WTC11 (cell line): ENCODE measurements around the gene OTUD7B. TPM values are rescaled to one million over a fixed set of nuclear protein-coding genes. Genes with fewer than 3 reads are reported as not detected.
A peak's percentile ranks its signal among the peaks of the same experiment; 100 is the strongest.
"Not testable (repeated sequence)": the region's sequence is repeated elsewhere in the genome, so short reads cannot be mapped to it uniquely, and the experiment has no call there.

Source experiments
- ATAC-seq: fragments of 200-7000 bp; cut with Tn5 transposase; 2 replicates; pipeline ENCODE4 v1.10.0; 2021; ENCODE audit warnings: mild to moderate bottlenecking, moderate library complexity
- CTCF ChIA-PET: fragments of 300-600 bp; sonication (Branson Sonifier 250); formaldehyde crosslinking; loops from one replicate; lab custom pipeline; 2021; ENCODE audit warnings: antibody characterized with exemption; lab: Charles Lee
- POLR2A ChIA-PET: fragments of 350-600 bp; sonication (Branson Sonifier 250); formaldehyde crosslinking; loops from one replicate; lab custom pipeline; 2021; ENCODE audit warnings: antibody characterized with exemption; lab: Charles Lee
- DNase-seq: peaks from one replicate; pipeline ENCODE4 v3.0.0; 2021; ENCODE audit warnings: low spot score
- H3K27ac Mint-ChIP-seq: 2 replicates; pipeline ENCODE4 v1.8.0; 2021; ENCODE audit warnings: mixed read lengths
- H3K27me3 Mint-ChIP-seq: 2 replicates; pipeline ENCODE4 v1.8.0; 2021; ENCODE audit warnings: low read depth, mild to moderate bottlenecking, moderate library complexity, mixed read lengths
- H3K36me3 Mint-ChIP-seq: 2 replicates; pipeline ENCODE4 v1.8.0; 2021; ENCODE audit warnings: mixed read lengths
- H3K4me1 Mint-ChIP-seq: 2 replicates; pipeline ENCODE4 v1.8.0; 2022; ENCODE audit warnings: mixed read lengths
- H3K4me3 Mint-ChIP-seq: 2 replicates; pipeline ENCODE4 v1.8.0; 2021; ENCODE audit warnings: mild to moderate bottlenecking, moderate library complexity, mixed read lengths
- H3K9me3 Mint-ChIP-seq: 2 replicates; pipeline ENCODE4 v1.8.0; 2021; ENCODE audit warnings: mixed read lengths
- ATF1 ChIP-seq: sonication (generic); formaldehyde crosslinking; IDR thresholded peaks from 2 replicates; pipeline ENCODE4 v1.8.1; 2023; ENCODE audit warnings: mild to moderate bottlenecking, moderate library complexity, missing genetic modification reagents
- E2F1 ChIP-seq: sonication (generic); formaldehyde crosslinking; IDR thresholded peaks from 2 replicates; pipeline ENCODE4 v1.8.0; 2022; ENCODE audit warnings: mild to moderate bottlenecking, missing genetic modification reagents
- E2F5 ChIP-seq: sonication (generic); formaldehyde crosslinking; IDR thresholded peaks from 2 replicates; pipeline ENCODE4 v1.8.1; 2022; ENCODE audit warnings: mild to moderate bottlenecking, moderate library complexity, missing genetic modification reagents
- ESRRA ChIP-seq: sonication (generic); formaldehyde crosslinking; IDR thresholded peaks from 2 replicates; pipeline ENCODE4 v1.8.1; 2022; ENCODE audit warnings: mild to moderate bottlenecking, missing genetic modification reagents, borderline replicate concordance
- FOXJ3 ChIP-seq: sonication (generic); formaldehyde crosslinking; IDR thresholded peaks from 2 replicates; pipeline ENCODE4 v1.9.0; 2021; ENCODE audit warnings: missing genetic modification reagents, mild to moderate bottlenecking, borderline replicate concordance
- HMGXB4 ChIP-seq: sonication (generic); formaldehyde crosslinking; IDR thresholded peaks from 2 replicates; pipeline ENCODE4 v1.8.1; 2023; ENCODE audit warnings: mild to moderate bottlenecking, moderate library complexity, missing genetic modification reagents
- JAZF1 ChIP-seq: fragments of 250-450 bp; sonication (Bioruptor Pico); IDR thresholded peaks from 2 replicates; pipeline ENCODE4 v1.9.0; 2021; ENCODE audit warnings: moderate library complexity, mild to moderate bottlenecking, inconsistent platforms
- MAX ChIP-seq: sonication (generic); formaldehyde crosslinking; IDR thresholded peaks from 2 replicates; pipeline ENCODE4 v1.8.0; 2022; ENCODE audit warnings: mild to moderate bottlenecking, missing genetic modification reagents
- NR2C2 ChIP-seq: sonication (generic); formaldehyde crosslinking; IDR thresholded peaks from 2 replicates; pipeline ENCODE4 v1.8.0; 2022; ENCODE audit warnings: mild to moderate bottlenecking, missing genetic modification reagents
- OVOL2 ChIP-seq: fragments of 250-450 bp; sonication (Bioruptor Pico); IDR thresholded peaks from 2 replicates; pipeline ENCODE4 v1.9.0; 2021; ENCODE audit warnings: mild to moderate bottlenecking, borderline replicate concordance
- TCF7 ChIP-seq: sonication (generic); formaldehyde crosslinking; IDR thresholded peaks from 2 replicates; pipeline ENCODE4 v1.8.0; 2022; ENCODE audit warnings: mild to moderate bottlenecking, low read depth, missing genetic modification reagents, moderate library complexity
- TEAD1 ChIP-seq: sonication (generic); formaldehyde crosslinking; IDR thresholded peaks from 2 replicates; pipeline ENCODE4 v1.8.0; 2022; ENCODE audit warnings: mild to moderate bottlenecking, missing genetic modification reagents
- ZNF219 ChIP-seq: sonication (generic); formaldehyde crosslinking; IDR thresholded peaks from 2 replicates; pipeline ENCODE4 v1.8.0; 2023; ENCODE audit warnings: missing genetic modification reagents, mild to moderate bottlenecking, borderline replicate concordance
- ZNF263 ChIP-seq: sonication (generic); formaldehyde crosslinking; IDR thresholded peaks from 2 replicates; pipeline ENCODE4 v1.8.1; 2022; ENCODE audit warnings: low read depth, mild to moderate bottlenecking, moderate library complexity, missing genetic modification reagents
- ZNF317 ChIP-seq: sonication (generic); formaldehyde crosslinking; IDR thresholded peaks from 2 replicates; pipeline ENCODE4 v1.8.1; 2023; ENCODE audit warnings: low read depth, mild to moderate bottlenecking, moderate library complexity, missing genetic modification reagents, borderline replicate concordance
- ZNF396 ChIP-seq: fragments of 250-450 bp; sonication (Bioruptor Pico); IDR thresholded peaks from 2 replicates; pipeline ENCODE4 v1.8.0; 2021; ENCODE audit warnings: mild to moderate bottlenecking, moderate library complexity, borderline replicate concordance
- total RNA-seq: library from RNA; stranded (reverse); gene quantifications from 3 replicates; pipeline ENCODE4 v1.2.3, GENCODE V29; 2021
- TF ChIP-seq, protein P1 (sequence below): sonication (generic); formaldehyde crosslinking; conservative IDR thresholded peaks from 2 replicates; pipeline ENCODE4 v1.8.1; 2023; ENCODE audit warnings: mild to moderate bottlenecking, low read depth, missing genetic modification reagents, moderate library complexity
- TF ChIP-seq, protein P2 (sequence below): fragments of 250-450 bp; sonication (Bioruptor Pico); IDR thresholded peaks from 2 replicates; pipeline ENCODE4 v1.9.0; 2021; ENCODE audit warnings: mild to moderate bottlenecking
- TF ChIP-seq, protein P3 (sequence below): sonication (generic); formaldehyde crosslinking; IDR thresholded peaks from 2 replicates; pipeline ENCODE4 v1.8.1; 2023; ENCODE audit warnings: mild to moderate bottlenecking, missing genetic modification reagents, borderline replicate concordance

Gene OTUD7B
- total RNA-seq, 1 experiment from 2014 or later: 21.0 TPM

DNA sequence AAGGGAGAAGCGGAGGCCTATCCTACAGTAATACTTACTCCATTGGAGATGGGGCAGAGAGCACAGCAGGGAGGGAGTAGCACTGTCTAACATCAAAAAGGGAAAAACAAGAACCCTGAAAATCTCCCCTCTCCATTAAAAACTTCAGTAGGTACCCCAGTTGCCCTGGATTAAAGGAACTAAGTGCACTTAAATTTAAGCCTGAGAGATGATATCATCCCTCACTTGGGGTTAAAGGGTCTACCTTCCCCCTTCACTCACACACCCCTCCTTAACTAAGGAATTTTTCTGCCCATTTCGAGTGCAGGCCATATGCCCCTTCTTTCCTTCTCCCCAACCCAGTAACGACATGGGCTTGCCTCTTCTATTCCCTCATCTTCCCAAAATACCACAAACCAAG is 70.1 kb downstream of the OTUD7B start (continued):
- TF ChIP-seq FOXJ3 (CRISPR knock-in tag): no peak
- TF ChIP-seq, protein P1, sequence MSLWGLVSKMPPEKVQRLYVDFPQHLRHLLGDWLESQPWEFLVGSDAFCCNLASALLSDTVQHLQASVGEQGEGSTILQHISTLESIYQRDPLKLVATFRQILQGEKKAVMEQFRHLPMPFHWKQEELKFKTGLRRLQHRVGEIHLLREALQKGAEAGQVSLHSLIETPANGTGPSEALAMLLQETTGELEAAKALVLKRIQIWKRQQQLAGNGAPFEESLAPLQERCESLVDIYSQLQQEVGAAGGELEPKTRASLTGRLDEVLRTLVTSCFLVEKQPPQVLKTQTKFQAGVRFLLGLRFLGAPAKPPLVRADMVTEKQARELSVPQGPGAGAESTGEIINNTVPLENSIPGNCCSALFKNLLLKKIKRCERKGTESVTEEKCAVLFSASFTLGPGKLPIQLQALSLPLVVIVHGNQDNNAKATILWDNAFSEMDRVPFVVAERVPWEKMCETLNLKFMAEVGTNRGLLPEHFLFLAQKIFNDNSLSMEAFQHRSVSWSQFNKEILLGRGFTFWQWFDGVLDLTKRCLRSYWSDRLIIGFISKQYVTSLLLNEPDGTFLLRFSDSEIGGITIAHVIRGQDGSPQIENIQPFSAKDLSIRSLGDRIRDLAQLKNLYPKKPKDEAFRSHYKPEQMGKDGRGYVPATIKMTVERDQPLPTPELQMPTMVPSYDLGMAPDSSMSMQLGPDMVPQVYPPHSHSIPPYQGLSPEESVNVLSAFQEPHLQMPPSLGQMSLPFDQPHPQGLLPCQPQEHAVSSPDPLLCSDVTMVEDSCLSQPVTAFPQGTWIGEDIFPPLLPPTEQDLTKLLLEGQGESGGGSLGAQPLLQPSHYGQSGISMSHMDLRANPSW (CRISPR knock-in tag): no peak

DNA sequence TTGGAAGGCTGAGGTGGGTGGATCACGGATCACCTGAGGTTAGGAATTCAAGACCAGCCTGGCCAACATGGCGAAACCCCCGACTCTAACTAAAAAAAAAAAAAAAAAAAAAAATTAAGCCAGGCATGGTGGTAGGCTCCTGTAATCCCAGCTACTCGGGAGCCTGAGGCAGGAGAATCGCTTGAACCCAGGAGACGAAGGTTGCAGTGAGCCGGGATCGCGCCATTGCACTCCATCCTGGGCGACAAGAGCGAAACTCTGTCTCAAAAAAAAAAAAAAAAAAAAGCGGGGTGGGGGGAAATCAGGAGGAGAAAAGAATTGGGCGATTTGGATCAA is 71.9 kb downstream of the OTUD7B start:
- not testable (repeated sequence) for ATAC-seq

DNA sequence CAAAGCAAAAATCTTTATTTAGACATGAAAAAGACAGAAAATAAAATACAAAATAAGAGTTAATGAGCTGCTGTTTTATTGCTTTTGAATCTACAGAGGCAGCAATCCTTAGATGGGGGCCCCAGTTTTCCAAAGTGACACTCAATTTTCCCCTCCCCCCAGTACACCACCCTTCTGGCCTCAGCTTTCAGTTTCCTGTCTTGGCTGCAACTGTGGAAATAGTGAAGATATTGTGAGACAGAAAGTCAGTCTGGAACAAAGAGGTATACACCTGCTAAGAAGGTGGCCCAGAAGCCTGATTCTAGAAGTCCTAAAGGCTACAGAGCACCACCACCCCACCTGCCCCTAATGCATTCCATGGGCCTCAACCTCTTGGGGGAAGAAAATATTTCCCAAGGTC is 72.8 kb downstream of the OTUD7B start:
- Mint-ChIP-seq H3K9me3 (no peaks in the 10 kb centered on the region), H3K27me3 (no peaks in the 10 kb centered on the region; the same call in 1 of the 2 replicates), H3K27ac (peak overlapping the region; percentile 94), H3K4me3 (peak overlapping the region; percentile 77), H3K36me3 (no peaks in the 10 kb centered on the region), H3K4me1 (peaks cover 60% of the 10 kb centered on the region)
- POLR2A ChIA-PET: interaction anchor here (0.6 to 2.2 kb wide), 7 partner anchors 10 to 1219 kb away, joined by 3 to 16 read pairs (median 4); a partner anchor contains a TSS
- CTCF ChIA-PET: interaction anchor here (0.5 to 1.5 kb wide), 3 partner anchors 10 to 249 kb away, joined by 4 to 7 read pairs (median 5); partner anchors contain the start of gene SF3B4
- DNase-seq (no peak), ATAC-seq (no peak)
- TF ChIP-seq HMGXB4 (no peak), ZNF396 (CRISPR knock-in tag) (no peak), ZNF317 (CRISPR knock-in tag) (no peak), TCF7 (CRISPR knock-in tag) (no peak), E2F5 (no peak), E2F1 (CRISPR knock-in tag) (no peak), JAZF1 (no peak), ATF1 (CRISPR knock-in tag) (no peak), ESRRA (CRISPR knock-in tag) (no peak), ZNF263 (CRISPR knock-in tag) (no peak), ZNF219 (CRISPR knock-in tag) (no peak), OVOL2 (no peak), MAX (CRISPR knock-in tag) (no peak), NR2C2 (CRISPR knock-in tag) (no peak), TEAD1 (no peak)
- TF ChIP-seq, protein P2, sequence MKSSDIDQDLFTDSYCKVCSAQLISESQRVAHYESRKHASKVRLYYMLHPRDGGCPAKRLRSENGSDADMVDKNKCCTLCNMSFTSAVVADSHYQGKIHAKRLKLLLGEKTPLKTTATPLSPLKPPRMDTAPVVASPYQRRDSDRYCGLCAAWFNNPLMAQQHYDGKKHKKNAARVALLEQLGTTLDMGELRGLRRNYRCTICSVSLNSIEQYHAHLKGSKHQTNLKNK: no peak
- TF ChIP-seq, protein P3, sequence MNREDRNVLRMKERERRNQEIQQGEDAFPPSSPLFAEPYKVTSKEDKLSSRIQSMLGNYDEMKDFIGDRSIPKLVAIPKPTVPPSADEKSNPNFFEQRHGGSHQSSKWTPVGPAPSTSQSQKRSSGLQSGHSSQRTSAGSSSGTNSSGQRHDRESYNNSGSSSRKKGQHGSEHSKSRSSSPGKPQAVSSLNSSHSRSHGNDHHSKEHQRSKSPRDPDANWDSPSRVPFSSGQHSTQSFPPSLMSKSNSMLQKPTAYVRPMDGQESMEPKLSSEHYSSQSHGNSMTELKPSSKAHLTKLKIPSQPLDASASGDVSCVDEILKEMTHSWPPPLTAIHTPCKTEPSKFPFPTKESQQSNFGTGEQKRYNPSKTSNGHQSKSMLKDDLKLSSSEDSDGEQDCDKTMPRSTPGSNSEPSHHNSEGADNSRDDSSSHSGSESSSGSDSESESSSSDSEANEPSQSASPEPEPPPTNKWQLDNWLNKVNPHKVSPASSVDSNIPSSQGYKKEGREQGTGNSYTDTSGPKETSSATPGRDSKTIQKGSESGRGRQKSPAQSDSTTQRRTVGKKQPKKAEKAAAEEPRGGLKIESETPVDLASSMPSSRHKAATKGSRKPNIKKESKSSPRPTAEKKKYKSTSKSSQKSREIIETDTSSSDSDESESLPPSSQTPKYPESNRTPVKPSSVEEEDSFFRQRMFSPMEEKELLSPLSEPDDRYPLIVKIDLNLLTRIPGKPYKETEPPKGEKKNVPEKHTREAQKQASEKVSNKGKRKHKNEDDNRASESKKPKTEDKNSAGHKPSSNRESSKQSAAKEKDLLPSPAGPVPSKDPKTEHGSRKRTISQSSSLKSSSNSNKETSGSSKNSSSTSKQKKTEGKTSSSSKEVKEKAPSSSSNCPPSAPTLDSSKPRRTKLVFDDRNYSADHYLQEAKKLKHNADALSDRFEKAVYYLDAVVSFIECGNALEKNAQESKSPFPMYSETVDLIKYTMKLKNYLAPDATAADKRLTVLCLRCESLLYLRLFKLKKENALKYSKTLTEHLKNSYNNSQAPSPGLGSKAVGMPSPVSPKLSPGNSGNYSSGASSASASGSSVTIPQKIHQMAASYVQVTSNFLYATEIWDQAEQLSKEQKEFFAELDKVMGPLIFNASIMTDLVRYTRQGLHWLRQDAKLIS: no peak

More for the DNA sequence above, 71.9 kb downstream of the OTUD7B start:
- Mint-ChIP-seq H3K27ac (peak overlapping the region; percentile 99), H3K4me1 (peaks cover 65% of the 10 kb centered on the region), H3K4me3 (peak overlapping the region; percentile 55)
- H3K36me3 Mint-ChIP-seq, H3K27me3 Mint-ChIP-seq, H3K9me3 Mint-ChIP-seq, DNase-seq: not testable (repeated sequence)
- ChIA-PET POLR2A (interaction anchor here (0.6 to 2.1 kb wide), 4 partner anchors 9 to 1068 kb away, joined by 3 to 19 read pairs (median 4); a partner anchor contains a TSS), CTCF (interaction anchor here (0.6 to 1.0 kb wide), 3 partner anchors 16 to 249 kb away, joined by 3 read pairs; no protein-coding TSS in a partner anchor)
